HK-2 (cell line): Measurements from ENCODE around the gene TEDC1.

ENCODE experiments used
- DNase-seq: peaks from one replicate; pipeline ENCODE4 v3.0.0-alpha.2; 2018; ENCODE audit not compliant: unreplicated experiment

TEDC1 gene

DNA sequence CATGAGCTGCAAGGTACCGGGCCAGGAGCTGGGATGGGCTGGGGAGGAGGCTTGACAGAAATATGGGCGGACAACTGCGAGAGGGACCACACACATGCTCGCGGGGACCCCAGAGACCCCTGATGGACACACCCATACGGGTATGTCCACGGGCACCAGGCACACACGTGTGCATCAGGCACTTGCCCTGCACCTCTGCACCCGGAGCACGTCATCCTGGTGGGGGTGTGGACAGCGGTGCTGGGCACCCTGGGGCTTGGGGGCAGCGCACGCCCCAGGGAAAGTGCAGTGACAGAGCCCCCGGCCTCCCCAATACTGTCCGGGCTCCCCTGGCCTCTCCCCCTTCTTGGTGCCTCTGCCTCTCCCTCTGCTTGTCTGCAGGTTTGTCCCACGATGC is 6.1 kb upstream of the TEDC1 start:
- no peak for DNase-seq

GRCh38 chr14:105485739-105486162 is 5.3 kb upstream of the TEDC1 start:
- DNase-seq, result no peak

- no peak for DNase-seq
Measured at GRCh38 chr14:105486163-105486973, 4.7 kb upstream of the TEDC1 start, which contains the start of gene CRIP1. Gene CRIP1, plus strand, starts transcription at chr14:105486886. Its CDS starts 374 bp downstream, at chr14:105487260.

DNA sequence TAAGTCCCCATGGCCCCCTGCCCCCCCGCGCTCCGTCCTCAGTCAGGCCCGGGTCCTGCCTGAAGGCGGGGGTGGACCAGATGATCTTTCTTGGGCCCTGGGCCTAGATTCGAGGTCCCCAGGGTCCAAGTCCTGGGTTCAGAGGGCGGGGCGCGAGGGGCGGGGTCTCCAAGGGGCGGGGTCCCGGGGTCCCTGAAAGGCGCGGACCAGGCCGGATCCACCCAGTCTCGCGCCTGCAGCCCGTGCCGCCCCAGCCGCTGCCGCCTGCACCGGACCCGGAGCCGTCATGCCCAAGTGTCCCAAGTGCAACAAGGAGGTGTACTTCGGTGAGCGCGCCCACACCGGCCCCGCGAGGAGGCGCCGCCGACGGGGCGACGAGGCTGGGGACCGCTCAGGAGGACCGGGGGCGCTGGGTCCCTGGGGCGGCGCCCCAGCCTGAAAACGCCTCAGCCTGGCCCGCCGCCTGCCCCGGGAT is 4.0 kb upstream of the TEDC1 start:
- no peak for DNase-seq

- no peak for DNase-seq
Measured at GRCh38 chr14:105487449-105487985, 3.5 kb upstream of the TEDC1 start.

DNA sequence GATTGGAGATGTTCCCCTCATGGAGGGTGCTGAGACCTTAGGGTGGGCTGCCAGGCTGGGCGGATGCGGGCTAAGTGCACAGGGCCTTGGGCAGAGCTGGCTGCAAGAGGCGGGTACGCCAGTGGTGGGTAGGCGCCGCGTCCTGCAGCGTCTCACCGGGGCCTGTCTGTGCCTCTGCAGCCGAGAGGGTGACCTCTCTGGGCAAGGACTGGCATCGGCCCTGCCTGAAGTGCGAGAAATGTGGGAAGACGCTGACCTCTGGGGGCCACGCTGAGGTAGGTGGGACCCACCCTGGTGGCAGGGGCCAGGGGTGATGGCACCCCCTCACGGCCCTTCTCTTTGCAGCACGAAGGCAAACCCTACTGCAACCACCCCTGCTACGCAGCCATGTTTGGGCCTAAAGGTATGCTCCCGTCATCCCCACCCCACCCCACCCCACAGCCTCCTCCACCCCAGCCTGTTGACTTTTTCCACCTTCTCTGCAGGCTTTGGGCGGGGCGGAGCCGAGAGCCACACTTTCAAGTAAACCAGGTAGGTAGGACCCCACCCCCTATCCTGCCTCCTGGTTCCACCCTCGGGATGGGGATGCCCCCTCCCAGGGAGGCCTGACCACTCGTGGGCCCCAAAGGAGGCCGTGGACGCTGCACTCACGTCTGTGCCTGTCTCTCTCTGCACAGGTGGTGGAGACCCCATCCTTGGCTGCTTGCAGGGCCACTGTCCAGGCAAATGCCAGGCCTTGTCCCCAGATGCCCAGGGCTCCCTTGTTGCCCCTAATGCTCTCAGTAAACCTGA is 2.9 kb upstream of the TEDC1 start:
- no peak for DNase-seq

- DNase-seq, result no peak
Measured at GRCh38 chr14:105488781-105489541, 2.1 kb upstream of the TEDC1 start.

DNA sequence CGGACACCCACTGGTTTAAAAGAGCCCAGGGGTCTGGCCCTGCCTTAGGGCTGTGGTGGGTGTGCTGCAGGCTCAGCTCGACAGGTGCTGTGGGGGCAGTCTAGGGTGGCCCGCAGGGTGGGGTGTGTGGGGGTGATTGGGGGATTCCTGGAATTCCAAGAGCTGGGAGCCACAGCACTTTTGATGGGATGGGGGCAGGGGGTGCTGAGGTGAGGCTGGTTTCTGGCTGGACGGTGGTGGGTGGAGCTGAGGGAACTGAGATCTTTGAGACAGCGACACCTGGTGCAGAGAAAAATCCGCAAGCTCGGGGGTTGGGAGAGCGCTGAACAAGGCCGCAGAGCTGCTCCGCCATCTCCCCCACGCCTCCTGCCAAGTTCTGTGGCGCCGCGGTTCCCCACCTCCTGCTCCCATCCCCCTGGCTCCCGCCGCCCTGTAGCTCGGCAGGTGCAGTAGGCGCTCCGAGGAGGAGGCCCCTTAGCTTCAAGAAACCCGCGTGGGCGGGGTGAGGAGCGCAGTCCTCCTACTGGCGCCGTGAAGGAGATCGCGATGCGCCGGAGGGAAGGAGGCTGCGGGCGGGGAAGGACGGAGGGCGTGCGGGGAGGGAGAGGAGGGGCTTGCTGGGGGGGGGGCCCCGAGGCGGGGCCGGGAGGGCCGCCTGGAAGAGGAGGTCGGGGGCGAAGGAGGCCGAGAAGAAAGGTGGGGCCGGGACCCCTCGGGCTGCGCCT is 1.3 kb upstream of the TEDC1 start:
- peak; percentile 87 for DNase-seq

DNA sequence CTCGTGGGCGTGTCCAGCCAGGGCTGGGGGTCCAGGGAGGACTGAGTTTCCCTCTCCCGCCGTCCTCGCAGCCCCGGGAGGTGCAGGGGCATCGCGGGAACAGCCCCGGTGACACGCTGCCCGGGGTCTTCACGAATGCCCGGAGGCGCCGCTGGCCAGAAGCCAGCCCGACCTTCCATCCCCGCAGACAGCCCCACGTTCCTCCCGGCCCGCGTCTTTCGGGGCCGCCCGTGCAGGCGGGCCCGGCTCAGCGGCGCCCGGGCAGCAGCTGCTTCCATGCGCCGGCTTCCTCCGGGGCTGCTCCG is 827 bp upstream of the TEDC1 start:
- no peak for DNase-seq

DNA sequence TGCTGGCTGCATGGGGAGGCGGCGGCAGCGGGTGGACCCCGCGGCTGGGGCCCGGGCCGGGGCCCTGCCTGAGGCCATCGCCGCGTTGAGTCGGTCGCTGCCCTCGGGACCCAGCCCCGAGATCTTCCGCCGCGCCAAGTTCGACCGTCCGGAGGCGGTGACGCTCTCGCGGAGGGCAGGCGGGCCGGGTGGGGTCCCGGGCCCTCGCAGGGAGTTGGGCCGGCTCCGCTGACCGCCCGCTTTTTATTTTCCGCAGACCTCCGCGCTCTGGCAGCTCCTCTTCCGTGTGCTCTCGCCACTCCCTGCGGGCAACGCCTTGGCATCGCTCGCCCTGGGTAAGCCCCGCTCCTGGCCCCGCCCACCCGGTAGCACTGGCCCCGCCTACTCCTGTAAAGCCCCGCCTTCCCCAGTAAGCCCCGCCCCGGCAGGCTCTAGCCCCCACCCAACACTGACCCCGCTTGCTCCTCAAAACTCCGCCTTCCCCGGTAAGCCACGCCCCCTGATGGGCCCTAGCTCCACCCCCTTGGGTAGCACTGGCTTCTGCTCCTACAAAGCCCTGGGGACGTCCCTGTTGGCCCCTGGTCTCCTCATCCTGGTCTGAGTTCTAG is 424 bp downstream of the TEDC1 start:
- peak; percentile 82 for DNase-seq

DNA sequence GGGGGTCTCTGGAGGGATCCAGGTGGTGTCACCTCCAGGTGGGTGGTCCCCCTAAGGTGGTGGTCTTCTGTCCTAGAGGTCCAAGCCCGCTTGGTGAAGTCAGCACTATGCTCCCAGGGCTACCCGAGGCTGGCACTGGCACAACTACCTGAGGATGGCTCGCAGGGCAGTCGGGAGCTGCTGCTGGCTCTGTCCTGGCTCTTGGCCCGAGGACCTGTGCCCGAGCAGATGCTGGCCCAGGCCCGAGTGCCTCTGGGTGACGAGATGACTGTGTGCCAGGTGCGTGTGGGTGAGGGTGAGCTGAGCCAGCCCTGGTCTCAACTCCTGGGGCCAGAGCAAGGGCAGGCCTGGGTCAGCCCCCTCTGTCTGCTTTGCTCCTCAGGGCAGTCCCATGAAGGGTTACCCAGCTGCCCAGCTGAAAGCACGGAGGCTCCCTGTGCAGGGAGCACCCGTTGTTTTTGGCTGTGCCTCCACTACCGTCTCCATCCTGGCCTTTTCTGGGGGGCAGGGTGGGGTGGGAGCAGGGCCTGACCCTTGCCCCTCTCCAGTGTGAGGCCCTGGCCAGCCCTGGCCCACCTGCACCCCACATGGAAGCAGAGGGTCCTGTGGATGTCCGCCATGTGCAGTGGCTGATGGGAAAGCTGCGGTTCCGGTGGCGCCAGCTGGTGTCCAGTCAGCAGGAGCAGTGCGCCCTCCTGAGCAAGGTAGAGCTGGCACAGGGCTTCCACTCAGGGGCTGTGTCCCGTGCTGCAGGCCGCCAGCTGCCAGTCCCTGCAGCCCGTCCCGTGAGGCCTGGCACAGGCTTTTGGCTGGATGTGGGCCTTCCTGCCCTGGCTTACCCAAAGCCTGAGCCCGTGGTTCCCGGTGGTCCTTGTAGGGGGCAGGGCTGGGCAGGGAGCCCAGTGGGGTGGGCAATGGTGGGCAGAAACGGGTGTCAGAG is 1.3 kb downstream of the TEDC1 start:
- DNase-seq, result no peak

GRCh38 chr14:105492971-105493871 is 2.2 kb downstream of the TEDC1 start:
- DNase-seq, result no peak

- DNase-seq, result no peak
Measured at GRCh38 chr14:105493921-105494605, 3.0 kb downstream of the TEDC1 start.

- no peak for DNase-seq
Measured at GRCh38 chr14:105494606-105494929, 3.5 kb downstream of the TEDC1 start.

- DNase-seq, result no peak
Measured at GRCh38 chr14:105495101-105495989, 4.3 kb downstream of the TEDC1 start.

GRCh38 chr14:105495990-105496830 is 5.2 kb downstream of the TEDC1 start:
- no peak for DNase-seq
